Lung (tissue), 12 donors: ENCODE measurements around the gene ENTPD1. TPM values are rescaled to one million over a fixed set of nuclear protein-coding genes. Genes with fewer than 3 reads are reported as not detected.

Source experiments
- ATAC-seq: fragments of 200-7000 bp; cut with Tn5 transposase; one replicate; pipeline ENCODE4 v1.9.1; 2020; ENCODE audit warnings: moderate number of reproducible peaks; ENCODE audit not compliant: insufficient read depth, low FRiP score
- DNase-seq, 3 donors: peaks; one replicate each; pipeline ENCODE4 v3.0.0-alpha.2; 2013 to 2017
- H3K27ac ChIP-seq, 2 donors: one replicate each; pipeline ENCODE4 v1.5.1; 2013; ENCODE audit warnings: mild to moderate bottlenecking in 2 of 2, moderate library complexity in 2 of 2, control low read depth in 1 of 2, inconsistent platforms in 1 of 2, low read depth in 1 of 2, low read length in 1 of 2
- H3K27me3 ChIP-seq, 3 donors: one replicate each; pipeline ENCODE4 v1.5.1; 2013; ENCODE audit warnings: low read length in 2 of 3; ENCODE audit not compliant: control insufficient read depth in 3 of 3, insufficient read depth in 3 of 3
- H3K36me3 ChIP-seq, 4 donors: one replicate each; pipeline ENCODE4 v1.5.1; 2013; ENCODE audit warnings: low read length in 4 of 4, mild to moderate bottlenecking in 1 of 4, moderate library complexity in 1 of 4; ENCODE audit not compliant: control insufficient read depth in 4 of 4, insufficient read depth in 4 of 4
- H3K4me1 ChIP-seq, 5 donors: one replicate each; pipeline ENCODE4 v1.5.1; 2013; ENCODE audit warnings: low read length in 5 of 5, mild to moderate bottlenecking in 2 of 5, moderate library complexity in 1 of 5; ENCODE audit not compliant: control insufficient read depth in 5 of 5, insufficient read depth in 5 of 5
- H3K4me3 ChIP-seq: one replicate; pipeline ENCODE4 v1.5.1; 2013; ENCODE audit warnings: mild to moderate bottlenecking, control low read depth, moderate library complexity
- H3K9ac ChIP-seq, 2 donors: one replicate each; pipeline ENCODE4 v1.5.1; 2013; ENCODE audit warnings: low read length in 2 of 2, control low read depth in 1 of 2; ENCODE audit not compliant: insufficient read depth in 1 of 2
- H3K9me3 ChIP-seq, 4 donors: one replicate each; pipeline ENCODE4 v1.5.1; 2013; ENCODE audit warnings: low read length in 3 of 4, mild to moderate bottlenecking in 1 of 4, moderate library complexity in 1 of 4; ENCODE audit not compliant: control insufficient read depth in 4 of 4, insufficient read depth in 3 of 4
- CTCF ChIP-seq: IDR thresholded peaks from 2 replicates; pipeline ENCODE4 v1.5.1; 2012; ENCODE audit warnings: mild to moderate bottlenecking; ENCODE audit errors: control extremely low read depth, extremely low read depth
- whole genome bisulfite sequencing, 2 donors: extraction: QIAGEN DNeasy Blood & Tissue Kit; methylation state at CpG; one replicate each; pipeline ENCODE4 v1.1.7; 2013; 5-methylcytosine and 5-hydroxymethylcytosine counted together
- polyA plus RNA-seq, 2 donors: library from polyadenylated mRNA; stranded (reverse); fragments of 200-250 nt; gene quantifications; one replicate each; pipeline ENCODE4 v1.2.1, GENCODE V29; 2013
- total RNA-seq, 2 donors: library from RNA; depleted of rRNA in 1 of 2; stranded (reverse); fragments of >200 nt in 1 of 2; gene quantifications; one replicate each; pipeline ENCODE4 v1.2.1, GENCODE V29; 2014 to 2021
- donor health status: control.
- donor health status: control.
- donor health status: Bipolar disorder and iron deficiency.
- donor health status: healthy.
- donor health status: DM: yes; HTN: yes; CAD: no.

ENTPD1 gene
- total and polyA plus RNA-seq, 4 donors, result 5.5 to 46.6 (median 18.2) TPM

GRCh38 chr10:95759233-95759826 is 3.4 kb downstream of the ENTPD1 start:
- no peaks in the 10 kb centered on the region for H3K27me3 ChIP-seq
- ATAC-seq (no peak), DNase-seq (no peak)
- no peak for TF ChIP-seq CTCF
- no peaks in the 10 kb centered on the region for H3K9me3 ChIP-seq
- H3K27ac ChIP-seq, result peak overlapping the region in 1 of 2 donors; percentile 89
- H3K9ac ChIP-seq, result no peak overlapping the region
- peaks cover 0 to 10% (median 0%) of the 10 kb centered on the region in 5 donors for H3K4me1 ChIP-seq
- 66 to 72% methylated on average over 3 of the region's 3 CpGs for WGBS, 2 donors
- H3K4me3 ChIP-seq, result no peak overlapping the region
- no peaks in the 10 kb centered on the region for H3K36me3 ChIP-seq

GRCh38 chr10:95761939-95762492 is 6.1 kb downstream of the ENTPD1 start:
- Histone ChIP-seq H3K4me3 (no peak overlapping the region), H3K9ac (no peak overlapping the region), H3K9me3 (no peaks in the 10 kb centered on the region), H3K4me1 (peaks cover 0 to 8% (median 0%) of the 10 kb centered on the region in 5 donors), H3K27ac (peak overlapping the region in 1 of 2 donors; percentile 70), H3K36me3 (no peaks in the 10 kb centered on the region), H3K27me3 (no peaks in the 10 kb centered on the region)
- TF ChIP-seq CTCF, result no peak
- 32 to 46% methylated on average over 3 of the region's 3 CpGs for WGBS, 2 donors
- ATAC-seq (no peak), DNase-seq (no peak)

DNA sequence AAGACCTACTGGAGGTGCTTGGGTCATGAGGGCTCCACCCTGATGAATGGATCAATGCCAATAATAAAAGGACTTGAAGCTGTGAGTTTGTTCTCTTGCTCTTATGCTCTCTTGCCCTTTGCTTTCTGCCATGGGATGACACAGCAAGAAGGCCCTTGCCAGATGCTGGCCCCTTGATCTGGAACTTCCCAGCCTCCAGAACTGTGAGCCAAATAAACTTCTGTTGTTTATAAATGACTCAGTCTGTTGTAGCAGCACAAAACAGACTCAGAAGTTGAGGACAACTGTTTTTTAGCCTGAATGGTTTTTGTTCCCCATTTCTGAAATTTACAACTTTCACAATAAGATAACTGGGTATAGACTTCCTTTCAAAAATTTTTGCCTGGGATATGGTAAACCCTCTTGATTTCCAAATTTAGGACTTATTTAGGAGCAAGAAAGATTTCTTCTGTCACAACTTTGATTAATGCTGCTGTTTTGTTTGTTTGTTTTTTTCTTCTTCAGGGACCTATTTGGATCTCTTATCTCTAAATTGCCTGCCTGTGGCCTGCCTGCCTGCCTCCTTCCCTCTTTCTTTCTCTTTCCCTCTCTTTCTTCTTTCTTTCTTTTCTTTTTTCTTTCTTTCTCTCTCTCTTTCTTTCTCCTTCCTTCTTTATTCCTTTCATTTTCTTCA is 12.1 kb downstream of the ENTPD1 start:
- ATAC-seq (peak; percentile 69), DNase-seq (peak in 2 of 3 donors; percentile 27 to 33)
- no peak overlapping the region for H3K9ac ChIP-seq
- no peak overlapping the region for H3K4me3 ChIP-seq
- H3K9me3 ChIP-seq, result no peaks in the 10 kb centered on the region
- H3K27ac ChIP-seq, result no peak overlapping the region
- no peaks in the 10 kb centered on the region for H3K4me1 ChIP-seq
- no peaks in the 10 kb centered on the region for H3K36me3 ChIP-seq
- no peak for TF ChIP-seq CTCF
- H3K27me3 ChIP-seq, result no peaks in the 10 kb centered on the region
